H1 (cell line): ENCODE data around the gene CHAD. TPM values are rescaled to one million over a fixed set of nuclear protein-coding genes. Genes with fewer than 3 reads are reported as not detected.

Experiments
- CTCF ChIA-PET: fragments of 300-600 bp; sonication (Branson Sonifier 250); formaldehyde crosslinking; loops from one replicate; lab custom pipeline; 2021; ENCODE audit not compliant: partially characterized antibody; lab: Charles Lee
- POLR2A ChIA-PET: fragments of 300-600 bp; sonication (Branson Sonifier 250); formaldehyde crosslinking; loops from one replicate; lab custom pipeline; 2021; ENCODE audit warnings: inconsistent platforms; ENCODE audit not compliant: partially characterized antibody; lab: Charles Lee
- DNase-seq, 2 experiments: peaks; one replicate each; pipeline versions ENCODE4 v3.0.0 to v3.0.0-alpha.2; 2010 to 2022; ENCODE audit warnings: low spot score in 2 of 2, low read depth in 1 of 2, mixed read lengths in 1 of 2
- FAIRE-seq: peaks from 2 replicates; lab custom pipeline; 2011; peaks lifted over from hg19 to GRCh38; lab: Jason Lieb, UNC
- H2AFZ ChIP-seq: 2 replicates; pipeline ENCODE4 v1.8.1; 2012; ENCODE audit warnings: low read length, inconsistent platforms
- H2AK5ac ChIP-seq: 2 replicates; pipeline ENCODE4 v1.6.1; 2013; ENCODE audit warnings: low read depth, low read length
- H2BK120ac ChIP-seq: replicated peaks from 2 replicates; pipeline ENCODE3; 2013; ENCODE audit warnings: low read depth, low read length, inconsistent platforms
- H2BK12ac ChIP-seq: 2 replicates; pipeline ENCODE4 v1.6.1; 2013; ENCODE audit warnings: low read depth, low read length
- H2BK15ac ChIP-seq: 2 replicates; pipeline ENCODE4 v1.6.1; 2013; ENCODE audit warnings: low read length
- H2BK20ac ChIP-seq: 2 replicates; pipeline ENCODE4 v1.6.1; 2013; ENCODE audit warnings: low read length
- H2BK5ac ChIP-seq: 2 replicates; pipeline ENCODE4 v1.6.1; 2013; ENCODE audit warnings: low read depth, low read length
- H3K14ac ChIP-seq: 2 replicates; pipeline ENCODE4 v1.6.1; 2013; ENCODE audit warnings: inconsistent platforms; ENCODE audit not compliant: insufficient read length
- H3K18ac ChIP-seq: 2 replicates; pipeline ENCODE4 v1.6.1; 2013; ENCODE audit warnings: low read length; ENCODE audit errors: extremely low read depth
- H3K23ac ChIP-seq: 2 replicates; pipeline ENCODE4 v1.6.1; 2013; ENCODE audit warnings: inconsistent platforms; ENCODE audit not compliant: insufficient read length
- H3K23me2 ChIP-seq: 2 replicates; pipeline ENCODE4 v1.6.1; 2013; ENCODE audit warnings: low read depth, low read length
- H3K27ac ChIP-seq: 2 replicates; pipeline ENCODE4 v1.6.1; 2011; ENCODE audit warnings: low read depth, low read length, inconsistent platforms
- H3K27me3 ChIP-seq, 4 experiments: replicated peaks in 1 of 4; 1 replicate in 1 of 4; 2 replicates in 3 of 4; pipeline versions ENCODE4 v1.6.1 to v1.8.1; 2011 to 2013; ENCODE audit warnings: low read length in 3 of 4, mild to moderate bottlenecking in 3 of 4, inconsistent platforms in 2 of 4, mixed read lengths in 2 of 4, moderate library complexity in 1 of 4; ENCODE audit not compliant: control insufficient read depth in 3 of 4, insufficient read depth in 3 of 4; ENCODE audit errors: extremely low read depth in 1 of 4
- H3K36me3 ChIP-seq, 4 experiments: 2 replicates each; pipeline versions ENCODE4 v1.6.1 to v1.8.1; 2011 to 2013; ENCODE audit warnings: mild to moderate bottlenecking in 4 of 4, low read length in 3 of 4, moderate library complexity in 2 of 4, control low read depth in 1 of 4, inconsistent platforms in 1 of 4; ENCODE audit not compliant: insufficient read depth in 4 of 4, control insufficient read depth in 2 of 4
- H3K4ac ChIP-seq: replicated peaks from 2 replicates; pipeline ENCODE3; 2013; ENCODE audit warnings: low read length, low read depth, mixed read lengths, inconsistent platforms; ENCODE audit not compliant: insufficient read length
- H3K4me1 ChIP-seq, 4 experiments: replicated peaks in 1 of 4; 1 replicate in 1 of 4; 2 replicates in 3 of 4; pipeline versions ENCODE4 v1.6.1 to v1.8.1; 2011 to 2013; ENCODE audit warnings: low read length in 3 of 4, inconsistent platforms in 2 of 4, mixed read lengths in 1 of 4; ENCODE audit not compliant: insufficient read depth in 4 of 4, control insufficient read depth in 3 of 4
- H3K4me2 ChIP-seq, 2 experiments: 2 replicates each; pipeline versions ENCODE4 v1.6.1 to v1.8.1; 2011 to 2013; ENCODE audit warnings: low read depth in 2 of 2, low read length in 2 of 2, control low read depth in 1 of 2, inconsistent platforms in 1 of 2, mild to moderate bottlenecking in 1 of 2; ENCODE audit not compliant: insufficient read depth in 1 of 2
- H3K4me3 ChIP-seq, 4 experiments: fragments of 200-600, 300-600 bp in 1 of 4; sonication (generic), shearing (Covaris generic), sonication (Bioruptor Twin) in 1 of 4; 2 replicates each; pipeline versions ENCODE4 v1.5.1 to v1.8.1; 2011 to 2016; ENCODE audit warnings: low read length in 4 of 4, low read depth in 3 of 4, control low read depth in 2 of 4, inconsistent platforms in 2 of 4, mild to moderate bottlenecking in 2 of 4, mixed read lengths in 1 of 4, moderate library complexity in 1 of 4; ENCODE audit not compliant: insufficient read depth in 2 of 4; ENCODE audit errors: extremely low read depth in 1 of 4
- H3K56ac ChIP-seq: replicated peaks from 2 replicates; pipeline ENCODE3; 2013; ENCODE audit warnings: low read depth, mild to moderate bottlenecking, mixed read lengths, low read length, inconsistent platforms; ENCODE audit not compliant: insufficient read length
- H3K79me1 ChIP-seq: 2 replicates; pipeline ENCODE4 v1.6.1; 2013; ENCODE audit warnings: low read depth, low read length, control low read depth
- H3K79me2 ChIP-seq, 2 experiments: 2 replicates each; pipeline versions ENCODE4 v1.6.1 to v1.8.1; 2012 to 2013; ENCODE audit warnings: low read length in 2 of 2, mild to moderate bottlenecking in 2 of 2, inconsistent platforms in 1 of 2; ENCODE audit not compliant: insufficient read depth in 2 of 2, control insufficient read depth in 1 of 2
- H3K9ac ChIP-seq, 4 experiments: replicated peaks in 1 of 4; 1 replicate in 1 of 4; 2 replicates in 3 of 4; pipeline versions ENCODE4 v1.6.1 to v1.8.1; 2011 to 2013; ENCODE audit warnings: low read depth in 3 of 4, low read length in 3 of 4, control low read depth in 2 of 4, mild to moderate bottlenecking in 2 of 4, moderate library complexity in 2 of 4, inconsistent platforms in 1 of 4; ENCODE audit errors: extremely low read depth in 1 of 4
- H3K9me3 ChIP-seq, 2 experiments: 2 replicates each; pipeline versions ENCODE4 v1.6.1 to v1.8.1; 2012 to 2013; ENCODE audit warnings: mild to moderate bottlenecking in 2 of 2, moderate library complexity in 2 of 2, control low read depth in 1 of 2, inconsistent platforms in 1 of 2, low read depth in 1 of 2, low read length in 1 of 2, mixed read lengths in 1 of 2; ENCODE audit not compliant: insufficient read depth in 2 of 2
- H4K20me1 ChIP-seq, 2 experiments: replicated peaks in 1 of 2; 2 replicates each; pipeline versions ENCODE3 to v1.8.1; 2011 to 2013; ENCODE audit warnings: inconsistent platforms in 2 of 2, low read length in 2 of 2, mild to moderate bottlenecking in 1 of 2; ENCODE audit not compliant: insufficient read depth in 2 of 2, control insufficient read depth in 1 of 2
- H4K5ac ChIP-seq: 2 replicates; pipeline ENCODE4 v1.6.1; 2013; ENCODE audit warnings: low read length, low read depth, mixed read lengths, inconsistent platforms; ENCODE audit not compliant: insufficient read length
- H4K8ac ChIP-seq: 2 replicates; pipeline ENCODE4 v1.8.0; 2013; ENCODE audit warnings: mild to moderate bottlenecking, moderate library complexity, low read length, inconsistent platforms; ENCODE audit not compliant: insufficient read depth; ENCODE audit errors: extremely low read depth
- H4K91ac ChIP-seq: replicated peaks from 2 replicates; pipeline ENCODE3; 2013; ENCODE audit warnings: low read length, mixed read lengths, inconsistent platforms; ENCODE audit not compliant: insufficient read length
- ATF2 ChIP-seq: IDR thresholded peaks from 2 replicates; pipeline ENCODE4 v1.6.1; 2012; ENCODE audit warnings: low read length, inconsistent platforms
- CBX8 ChIP-seq: fragments of 300-800, 300-1000 bp; sonication (generic); IDR thresholded peaks from 2 replicates; pipeline ENCODE4 v1.7.1; 2016; ENCODE audit warnings: low read depth, low read length, borderline replicate concordance
- CHD1 ChIP-seq: IDR thresholded peaks from 2 replicates; pipeline ENCODE4 v1.6.1; 2012; ENCODE audit warnings: low read depth, low read length, improper control_type of control experiment
- CREB1 ChIP-seq: IDR thresholded peaks from 2 replicates; pipeline ENCODE4 v1.6.1; 2012; ENCODE audit warnings: inconsistent platforms
- HDAC6 ChIP-seq: IDR thresholded peaks from one replicate; pipeline ENCODE4 v1.7.1; 2012; ENCODE audit warnings: low read depth, mild to moderate bottlenecking, inconsistent platforms, low read length, moderate library complexity
- JUN ChIP-seq: IDR thresholded peaks from 2 replicates; pipeline ENCODE4 v1.6.1; 2011; ENCODE audit warnings: low read depth, mild to moderate bottlenecking, improper control_type of control experiment, low read length
- POLR2AphosphoS5 ChIP-seq: IDR thresholded peaks from 2 replicates; pipeline ENCODE4 v1.6.1; 2011; ENCODE audit warnings: low read depth, low read length
- SIN3A ChIP-seq, 2 experiments: IDR thresholded peaks in 1 of 2; conservative IDR thresholded peaks in 1 of 2; 2 replicates each; pipeline ENCODE4 v1.6.1; 2011 to 2012; ENCODE audit warnings: low read length in 2 of 2, improper control_type of control experiment in 1 of 2, low read depth in 1 of 2, mild to moderate bottlenecking in 1 of 2
- SP2 ChIP-seq: IDR thresholded peaks from 2 replicates; pipeline ENCODE4 v1.6.1; 2012; ENCODE audit warnings: mild to moderate bottlenecking, low read length, inconsistent platforms
- SRF ChIP-seq: IDR thresholded peaks from 2 replicates; pipeline ENCODE4 v1.6.1; 2011; ENCODE audit warnings: mild to moderate bottlenecking, low read depth, low read length, moderate library complexity
- TCF12 ChIP-seq: IDR thresholded peaks from 2 replicates; pipeline ENCODE4 v1.6.1; 2011; ENCODE audit warnings: low read depth, mild to moderate bottlenecking, low read length
- ZNF274 ChIP-seq: IDR thresholded peaks from 2 replicates; pipeline ENCODE4 v1.7.0; 2012; ENCODE audit warnings: low read length, borderline replicate concordance; ENCODE audit errors: extremely low read depth
- WGBS, 2 experiments: shearing (Covaris generic) in 1 of 2; methylation state at CpG; one replicate each; pipeline versions ENCODE4 v1.1.6 to v1.1.7; 2013 to 2015; ENCODE audit warnings: low lambda C conversion rate in 2 of 2, mixed read lengths in 2 of 2, inconsistent platforms in 1 of 2, low coverage in 1 of 2, missing lambda C conversion rate in 1 of 2; ENCODE audit not compliant: insufficient replicate concordance in 2 of 2, insufficient coverage in 1 of 2, insufficient read length in 1 of 2; ENCODE audit errors: extremely low coverage in 1 of 2, missing lambda C conversion rate in 1 of 2; 5-methylcytosine and 5-hydroxymethylcytosine counted together
- polyA plus RNA-seq, 7 experiments: library from polyadenylated mRNA; depleted of rRNA in 3 of 7; stranded (reverse) in 5 of 7; unstranded in 2 of 7; fragments of >200 nt in 5 of 7; fragments of 200-250 nt in 2 of 7; gene quantifications; 1 replicate in 5 of 7; 2 replicates in 1 of 7; 4 replicates in 1 of 7; pipeline versions ENCODE4 v1.2.1 to v1.2.3, GENCODE V29; 2011 to 2013; ENCODE audit warnings: missing spikeins in 2 of 7, mixed read lengths in 2 of 7
- total RNA-seq: library from RNA; stranded (reverse); fragmentation: NEBNext Ultra II Directional; extraction: Animal tissue kit (Norgen Biotek cat#: 25700); gene quantifications from 2 replicates; pipeline ENCODE4 v1.2.1, GENCODE V29; 2021

The CHAD gene
- total and polyA plus RNA-seq, 2 of the 8 experiments (the other 6 are each of a cell fraction or from before 2014, with no cell fraction given): 0.03 TPM; not detected in 1

DNA sequence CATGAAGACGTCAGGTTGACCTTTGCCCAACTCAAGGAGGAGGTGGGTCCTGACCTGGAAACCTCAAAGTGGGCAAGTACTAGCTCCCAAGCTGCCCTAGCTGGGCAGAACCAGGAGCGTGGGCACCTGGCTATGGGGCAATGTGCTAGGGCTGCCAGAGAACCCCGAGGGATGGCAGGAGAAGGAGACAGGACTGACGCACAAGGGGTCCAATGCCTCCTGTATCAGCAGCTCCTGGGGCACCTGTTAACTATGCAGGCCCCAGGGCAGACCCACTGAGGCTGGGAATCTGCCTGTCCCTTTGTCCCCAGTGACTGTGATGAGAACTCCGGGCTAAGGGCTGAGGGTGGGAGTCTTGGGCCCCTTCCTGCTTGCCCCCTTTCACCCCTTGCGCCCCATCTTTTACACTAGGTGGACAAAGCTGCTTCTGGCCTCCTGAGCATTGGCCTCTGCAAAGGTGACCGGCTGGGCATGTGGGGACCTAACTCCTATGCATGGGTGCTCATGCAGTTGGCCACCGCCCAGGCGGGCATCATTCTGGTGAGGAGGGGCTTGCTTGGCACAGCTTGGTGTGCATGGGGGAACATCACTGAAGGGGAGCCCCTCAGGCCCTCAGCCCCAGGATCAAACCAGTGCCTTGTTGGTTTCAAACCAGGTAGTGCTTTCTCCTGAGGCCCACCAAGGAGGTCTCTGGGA, 7.7 kb downstream of the CHAD start:
- Histone ChIP-seq H3K79me2 (no peaks in the 10 kb centered on the region), H3K56ac (no peak overlapping the region), H3K4me1 (no peaks in the 10 kb centered on the region), H3K27ac (no peak overlapping the region), H2BK12ac (no peak overlapping the region), H4K5ac (no peak overlapping the region), H3K23me2 (no peaks in the 10 kb centered on the region), H4K8ac (no peak overlapping the region), H3K4ac (no peak overlapping the region), H3K79me1 (no peaks in the 10 kb centered on the region), H3K27me3 (0 out of 7 replicates have a peak, but pooled peaks cover 0 to 3% (median 0%) of the 10 kb centered on the region in 4 experiments), H4K91ac (no peak overlapping the region), H2BK5ac (no peak overlapping the region), H3K9ac (no peak overlapping the region), H3K14ac (no peak overlapping the region), H2AFZ (no peak overlapping the region), H2BK120ac (no peak overlapping the region), H3K23ac (no peak overlapping the region), H3K9me3 (no peaks in the 10 kb centered on the region), H3K4me2 (no peak overlapping the region), H3K36me3 (no peaks in the 10 kb centered on the region; a peak in 1 of 8 replicates), H2AK5ac (no peak overlapping the region), H4K20me1 (peaks cover 0 to 9% of the 10 kb centered on the region in 2 experiments), H3K18ac (no peak overlapping the region), H2BK20ac (no peak overlapping the region), H2BK15ac (no peak overlapping the region), H3K4me3 (no peak overlapping the region)
- no peak for FAIRE-seq
- POLR2A ChIA-PET: no interaction called here
- CTCF ChIA-PET: interaction anchor here (1.1 to 4.1 kb wide), 3 partner anchors 12 to 162 kb away, joined by 3 to 22 read pairs (median 7); partner anchors contain the start of gene LRRC59
- no peak for DNase-seq
- WGBS, 2 experiments: 86% methylated on average over 8 of the region's 9 CpGs; no CpG with 5 or more reads in 1 of the 2 experiments
- TF ChIP-seq JUN (no peak), SRF (no peak), POLR2AphosphoS5 (no peak), SP2 (no peak), ZNF274 (no peak), TCF12 (no peak), CHD1 (no peak), ATF2 (no peak), CREB1 (no peak), CBX8 (no peak), HDAC6 (no peak), SIN3A (conservative IDR thresholded peaks at IDR 0.05 in 1 of 2, IDR thresholded peaks at IDR 0.05 in 1 of 2; ENCODE audit: low read depth in 1 of 2, low read length in 2 of 2) (no peak)
